ENCODE results near the gene PLCL1. TPM values are rescaled to one million over a fixed set of nuclear protein-coding genes. Genes with fewer than 3 reads are reported as not detected.

Gene PLCL1
- total RNA-seq, 4 donors from 2014 or later = 5.4 to 21.8 (median 10.2) TPM

DNA sequence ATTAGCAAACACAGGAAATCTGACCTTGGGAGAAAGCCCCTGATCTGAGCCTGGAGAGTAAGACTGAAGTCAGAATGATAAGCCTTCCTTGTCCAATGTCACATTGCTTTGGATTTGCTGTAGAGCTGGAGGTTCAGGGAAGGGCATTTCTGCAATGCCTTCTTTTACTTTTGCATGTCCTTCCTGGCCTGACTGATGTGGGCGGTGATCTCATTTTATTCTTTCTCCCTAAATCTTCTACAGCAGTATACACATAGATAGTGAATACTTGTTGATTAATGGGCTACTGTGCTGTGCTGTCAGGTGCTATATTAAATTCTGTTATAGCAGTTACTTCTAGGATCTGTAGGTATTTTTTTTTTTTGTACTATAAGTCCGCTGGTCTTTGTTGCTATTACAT, 62.6 kb downstream of the PLCL1 start:
- ATAC-seq (ENCODE audit: low FRiP score) (no peak), DNase-seq (ENCODE audit: low spot score) (no peak)
- no peak for TF ChIP-seq CTCF (IDR thresholded peaks at IDR 0.05)

DNA sequence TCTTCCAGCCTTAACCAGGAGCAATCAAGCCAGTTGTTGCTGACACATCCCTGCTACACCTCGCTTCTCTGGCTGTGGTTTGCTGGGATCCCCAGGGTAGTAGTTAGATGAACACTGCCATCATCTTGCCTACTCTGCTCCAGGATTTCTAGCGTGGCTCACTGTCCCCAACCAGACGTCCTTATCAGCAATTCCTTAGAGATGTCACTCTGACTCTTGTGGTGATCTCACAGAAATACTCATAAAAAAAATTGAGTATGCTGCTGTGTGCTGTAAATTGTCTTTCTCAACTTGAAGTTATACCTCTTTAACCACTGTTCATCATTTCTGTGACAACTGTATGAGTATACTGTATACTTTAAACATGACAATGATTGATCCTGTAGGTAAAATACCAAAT, 63.2 kb downstream of the PLCL1 start:
- ATAC-seq (ENCODE audit: low FRiP score) (no peak), DNase-seq (ENCODE audit: low spot score) (no peak)
- no peak for TF ChIP-seq CTCF (IDR thresholded peaks at IDR 0.05)

DNA sequence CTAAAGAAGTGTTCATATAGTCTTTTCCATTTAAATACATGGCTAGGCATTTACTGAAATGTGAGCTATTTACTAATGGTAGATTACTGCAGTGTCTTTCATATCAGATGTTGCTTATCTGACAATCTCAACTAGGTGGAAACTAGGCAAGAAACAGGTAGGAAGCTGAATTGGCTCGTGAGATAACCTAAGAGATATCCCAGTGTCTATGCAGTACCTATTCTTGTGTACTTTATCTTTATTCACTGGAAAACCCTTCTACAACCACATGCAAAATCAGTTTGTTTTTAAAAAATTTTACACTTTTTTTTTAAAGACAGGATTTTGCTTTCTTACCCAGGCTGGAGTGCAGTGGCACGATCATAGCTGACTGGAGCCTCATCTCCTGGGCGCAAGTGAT, 63.8 kb downstream of the PLCL1 start:
- ATAC-seq (ENCODE audit: low FRiP score) (no peak), DNase-seq (ENCODE audit: low spot score) (no peak)
- TF ChIP-seq CTCF (IDR thresholded peaks at IDR 0.05) = no peak

GRCh38 chr2:197869041-197869440, 64.6 kb downstream of the PLCL1 start:
- DNase-seq (ENCODE audit: low spot score) = no peak
- ATAC-seq (ENCODE audit: low FRiP score) = no peak
- TF ChIP-seq CTCF (IDR thresholded peaks at IDR 0.05) = no peak

GRCh38 chr2:197869501-197870111, 65.2 kb downstream of the PLCL1 start:
- DNase-seq (ENCODE audit: low spot score) = no peak
- TF ChIP-seq CTCF (IDR thresholded peaks at IDR 0.05) = no peak
- ATAC-seq (ENCODE audit: low FRiP score) = no peak

GRCh38 chr2:197870137-197870536, 65.7 kb downstream of the PLCL1 start:
- TF ChIP-seq CTCF (IDR thresholded peaks at IDR 0.05) = no peak
- DNase-seq (ENCODE audit: low spot score) = no peak
- no peak for ATAC-seq (ENCODE audit: low FRiP score)

GRCh38 chr2:197871780-197872456, 67.5 kb downstream of the PLCL1 start:
- ATAC-seq (ENCODE audit: low FRiP score) = no peak
- no peak for TF ChIP-seq CTCF (IDR thresholded peaks at IDR 0.05)
- DNase-seq (ENCODE audit: low spot score) = no peak
